Gastrocnemius medialis (tissue), 4 donors: ENCODE data around the gene FYN. TPM values are rescaled to one million over a fixed set of nuclear protein-coding genes. Genes with fewer than 3 reads are reported as not detected.

Experiments
- ATAC-seq, 2 donors: fragments of 150-250 bp; one replicate each; pipeline ENCODE4 v1.9.1; 2016
- DNase-seq, 2 donors: peaks; one replicate each; pipeline ENCODE4 v3.0.0-alpha.2; 2019
- H3K27ac ChIP-seq, 4 donors: fragments of 200-600 bp; sonication (generic); 1 replicate in 1 of 4; 2 replicates in 3 of 4; pipeline ENCODE4 v1.5.1; 2016 to 2018; ENCODE audit warnings: mild to moderate bottlenecking in 2 of 4, moderate library complexity in 1 of 4
- H3K27me3 ChIP-seq, 3 donors: fragments of 200-600 bp; sonication (generic) in 2 of 3; 1 replicate in 1 of 3; 2 replicates in 2 of 3; pipeline versions ENCODE4 v1.5.1 to v1.6.0; 2016 to 2019; ENCODE audit warnings: mild to moderate bottlenecking in 1 of 3, moderate library complexity in 1 of 3
- H3K36me3 ChIP-seq, 2 donors: fragments of 200-600 bp; sonication (generic) in 1 of 2; one replicate each; pipeline ENCODE4 v1.5.1; 2017 to 2018
- H3K4me1 ChIP-seq, 2 donors: fragments of 200-600 bp; sonication (generic) in 1 of 2; one replicate each; pipeline ENCODE4 v1.5.1; 2016 to 2017; ENCODE audit warnings: mild to moderate bottlenecking in 2 of 2
- H3K4me3 ChIP-seq, 4 donors: fragments of 200-600 bp; sonication (generic) in 3 of 4; 1 replicate in 1 of 4; 2 replicates in 3 of 4; pipeline ENCODE4 v1.5.1; 2016 to 2019; ENCODE audit warnings: mild to moderate bottlenecking in 2 of 4
- H3K9me3 ChIP-seq, 3 donors: fragments of 200-600 bp; sonication (generic) in 2 of 3; 1 replicate in 1 of 3; 2 replicates in 2 of 3; pipeline ENCODE4 v1.5.1; 2016 to 2019
- POLR2A ChIP-seq, 2 donors: fragments of 450-650 bp; IDR thresholded peaks; one replicate each; pipeline ENCODE4 v1.6.1; 2017; ENCODE audit warnings: antibody characterized with exemption in 2 of 2, mild to moderate bottlenecking in 2 of 2, moderate library complexity in 2 of 2
- in situ Hi-C, 4 donors: fragments of 200-750 bp; cut with MboI; loops; one replicate each; pipeline versions ENCODE4 v1.15.0 to v1.8.0; 2017; ENCODE audit warnings: low sequenced_read_pairs in 4 of 4
- intact Hi-C: fragments of 100-400 bp; cut with DNase I; formaldehyde crosslinking; loops from one replicate; pipeline ENCODE4 v1.15.1; 2023; ENCODE audit warnings: low total_unique reads
- total RNA-seq, 4 donors: library from RNA; depleted of rRNA; stranded (reverse); fragments of >200 nt; gene quantifications; one replicate each; pipeline versions ENCODE4 v1.1.0 to v1.2.3, GENCODE V29; 2016
- TF ChIP-seq, protein P1 (sequence below), 5 experiments: fragments of 450-650 bp in 3 of 5; fragments of 200-600 bp in 2 of 5; sonication (generic) in 2 of 5; IDR thresholded peaks in 4 of 5; conservative IDR thresholded peaks in 1 of 5; 1 replicate in 4 of 5; 2 replicates in 1 of 5; pipeline ENCODE4 v1.5.1; 2016 to 2019; ENCODE audit warnings: antibody characterized with exemption in 5 of 5, mild to moderate bottlenecking in 3 of 5, moderate library complexity in 3 of 5

Gene FYN
- total RNA-seq, 4 donors from 2014 or later, result 9.2 to 36.8 (median 17.0) TPM

GRCh38 chr6:111631018-111631417, 242.2 kb downstream of the FYN start:
- intact Hi-C loops (no loop called here), in situ Hi-C loops (loop anchor here (25.0 kb wide), 2 partner anchors 269 to 369 kb away; a partner anchor contains a TSS)

GRCh38 chr6:111628142-111628850, 245.0 kb downstream of the FYN start:
- peaks cover 19 to 35% of the 10 kb centered on the region in 2 donors for H3K4me1 ChIP-seq
- H3K27me3 ChIP-seq, result no peaks in the 10 kb centered on the region
- intact Hi-C loops, result loop anchor here (5.0 kb wide), 1 partner anchor 146 kb away; the partner anchor contains the start of gene REV3L
- in situ Hi-C loops, result loop anchor here (25.0 kb wide), 2 partner anchors 266 to 366 kb away; a partner anchor contains a TSS
- TF ChIP-seq, protein P1, sequence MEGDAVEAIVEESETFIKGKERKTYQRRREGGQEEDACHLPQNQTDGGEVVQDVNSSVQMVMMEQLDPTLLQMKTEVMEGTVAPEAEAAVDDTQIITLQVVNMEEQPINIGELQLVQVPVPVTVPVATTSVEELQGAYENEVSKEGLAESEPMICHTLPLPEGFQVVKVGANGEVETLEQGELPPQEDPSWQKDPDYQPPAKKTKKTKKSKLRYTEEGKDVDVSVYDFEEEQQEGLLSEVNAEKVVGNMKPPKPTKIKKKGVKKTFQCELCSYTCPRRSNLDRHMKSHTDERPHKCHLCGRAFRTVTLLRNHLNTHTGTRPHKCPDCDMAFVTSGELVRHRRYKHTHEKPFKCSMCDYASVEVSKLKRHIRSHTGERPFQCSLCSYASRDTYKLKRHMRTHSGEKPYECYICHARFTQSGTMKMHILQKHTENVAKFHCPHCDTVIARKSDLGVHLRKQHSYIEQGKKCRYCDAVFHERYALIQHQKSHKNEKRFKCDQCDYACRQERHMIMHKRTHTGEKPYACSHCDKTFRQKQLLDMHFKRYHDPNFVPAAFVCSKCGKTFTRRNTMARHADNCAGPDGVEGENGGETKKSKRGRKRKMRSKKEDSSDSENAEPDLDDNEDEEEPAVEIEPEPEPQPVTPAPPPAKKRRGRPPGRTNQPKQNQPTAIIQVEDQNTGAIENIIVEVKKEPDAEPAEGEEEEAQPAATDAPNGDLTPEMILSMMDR (IDR thresholded peaks at IDR 0.05 in 4 of 5, conservative IDR thresholded peaks at IDR 0.05 in 1 of 5), result no peak
- no peak for TF ChIP-seq POLR2A (IDR thresholded peaks at IDR 0.05)
- no peaks in the 10 kb centered on the region for H3K36me3 ChIP-seq
- peak overlapping the region; percentile 47 to 70 (median 54) for H3K27ac ChIP-seq
- ATAC-seq (peak in 1 of 2 donors; percentile 30), DNase-seq (no peak)
- H3K4me3 ChIP-seq, result no peak overlapping the region
- no peaks in the 10 kb centered on the region for H3K9me3 ChIP-seq

More at GRCh38 chr6:111631018-111631417, 242.2 kb downstream of the FYN start:
- H3K9me3 ChIP-seq, result no peaks in the 10 kb centered on the region
- DNase-seq, result no peak
- H3K27me3 ChIP-seq, result no peaks in the 10 kb centered on the region
- no peak overlapping the region for H3K4me3 ChIP-seq
- H3K4me1 ChIP-seq, result peaks cover 11 to 19% of the 10 kb centered on the region in 2 donors
- no peak overlapping the region for H3K27ac ChIP-seq
- no peaks in the 10 kb centered on the region for H3K36me3 ChIP-seq
- no peak for TF ChIP-seq POLR2A (IDR thresholded peaks at IDR 0.05)
- TF ChIP-seq, protein P1 (IDR thresholded peaks at IDR 0.05 in 4 of 5, conservative IDR thresholded peaks at IDR 0.05 in 1 of 5), result no peak
- ATAC-seq, result no peak

DNA sequence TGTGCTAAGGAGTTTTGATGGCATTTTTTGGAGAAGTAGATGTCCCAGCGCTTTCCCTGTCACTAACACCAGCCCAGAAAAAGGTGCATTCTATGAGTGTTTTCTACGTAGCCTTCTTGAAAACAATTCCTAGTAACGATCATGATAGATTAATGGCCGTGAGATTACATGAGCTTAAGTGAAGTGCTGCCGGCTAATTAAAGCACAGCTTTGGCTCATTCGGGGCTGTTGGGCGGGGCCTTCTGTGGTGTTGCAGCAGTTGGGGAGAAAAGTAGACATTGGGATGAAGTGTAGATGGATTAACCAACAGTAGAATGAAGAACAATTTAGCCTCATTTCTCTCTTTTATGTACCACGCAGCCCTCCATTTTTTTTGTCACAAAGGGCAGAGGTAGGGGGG, 246.8 kb downstream of the FYN start:
- in situ Hi-C loops, result loop anchor here (25.0 kb wide), 2 partner anchors 264 to 364 kb away; a partner anchor contains a TSS

DNA sequence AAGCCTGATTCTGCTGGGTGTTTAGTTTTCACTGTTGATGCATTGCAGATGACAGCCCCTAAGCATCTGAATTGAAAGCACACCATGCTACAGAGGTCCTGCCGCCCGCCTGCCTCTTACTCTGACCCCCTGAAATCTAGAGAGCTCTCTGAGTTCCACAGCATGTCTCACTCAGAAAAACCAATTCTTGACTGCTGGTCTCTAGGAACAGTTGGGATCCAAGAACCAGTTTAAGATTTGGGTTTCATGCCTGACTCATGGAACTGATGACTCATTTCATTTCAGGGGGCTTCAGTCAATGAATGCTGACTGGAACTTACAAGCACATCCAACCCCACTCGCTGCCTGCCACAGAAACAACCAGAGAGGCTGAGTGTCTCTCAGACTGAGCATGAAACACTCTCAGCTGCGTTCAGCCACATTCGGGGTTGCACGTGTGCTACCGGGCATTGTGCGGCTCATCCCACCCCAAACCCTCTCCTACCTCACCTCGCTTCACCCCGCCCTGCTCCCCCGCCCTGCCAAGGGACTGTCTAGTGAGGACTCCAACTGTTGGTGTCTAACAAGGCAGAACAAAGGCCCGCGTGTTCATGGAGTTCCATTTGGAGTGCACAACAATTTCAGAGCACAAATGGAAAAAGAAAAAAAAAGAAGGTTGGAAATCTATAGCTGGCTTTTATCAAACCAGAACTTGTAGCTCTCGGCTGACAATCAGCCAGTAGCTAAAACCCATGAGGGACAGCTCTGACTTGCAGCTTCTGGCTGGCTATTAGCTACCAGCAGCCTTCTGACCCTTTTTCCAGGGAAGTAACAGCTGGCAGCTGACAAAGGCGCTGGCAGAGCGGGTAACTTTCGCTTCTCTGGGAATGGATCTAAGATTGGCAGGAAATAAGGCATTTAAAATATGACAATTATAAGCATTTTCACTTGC, 247.5 kb downstream of the FYN start:
- ATAC-seq, result peak; percentile 87 to 94
- DNase-seq, result peak; percentile 55 to 76

More for the DNA sequence above, 246.8 kb downstream of the FYN start:
- ATAC-seq, result peak; percentile 17 to 30
- H3K27me3 ChIP-seq, result no peaks in the 10 kb centered on the region
- H3K4me1 ChIP-seq, result peaks cover 19 to 38% of the 10 kb centered on the region in 2 donors
- no peaks in the 10 kb centered on the region for H3K36me3 ChIP-seq
- H3K9me3 ChIP-seq, result no peaks in the 10 kb centered on the region
- TF ChIP-seq, protein P1 (IDR thresholded peaks at IDR 0.05 in 4 of 5, conservative IDR thresholded peaks at IDR 0.05 in 1 of 5), result no peak
- no peak for TF ChIP-seq POLR2A (IDR thresholded peaks at IDR 0.05)
- H3K4me3 ChIP-seq, result peak overlapping the region; percentile 40 to 52 (median 48)
- intact Hi-C loops, result loop anchor here (5.0 kb wide), 1 partner anchor 144 kb away; the partner anchor contains the start of gene REV3L
- peak overlapping the region; percentile 70 to 77 (median 74) for H3K27ac ChIP-seq
- no peak for DNase-seq

More for the DNA sequence above, 247.5 kb downstream of the FYN start:
- no peaks in the 10 kb centered on the region for H3K27me3 ChIP-seq
- peak overlapping the region; percentile 40 to 52 (median 48) for H3K4me3 ChIP-seq
- no peaks in the 10 kb centered on the region for H3K36me3 ChIP-seq
- TF ChIP-seq POLR2A (IDR thresholded peaks at IDR 0.05), result no peak
- TF ChIP-seq, protein P1 (IDR thresholded peaks at IDR 0.05 in 4 of 5, conservative IDR thresholded peaks at IDR 0.05 in 1 of 5), result no peak
- peak overlapping the region; percentile 70 to 77 (median 74) for H3K27ac ChIP-seq
- no peaks in the 10 kb centered on the region for H3K9me3 ChIP-seq
- in situ Hi-C loops, result loop anchor here (25.0 kb wide), 2 partner anchors 263 to 363 kb away; a partner anchor contains a TSS
- intact Hi-C loops, result loop anchor here (5.0 kb wide), 1 partner anchor 143 kb away; the partner anchor contains the start of gene REV3L
- peaks cover 19 to 38% of the 10 kb centered on the region in 2 donors for H3K4me1 ChIP-seq
